ENCODE measurements around the gene REEP1. TPM values are rescaled to one million over a fixed set of nuclear protein-coding genes. Genes with fewer than 3 reads are reported as not detected.

The REEP1 gene
- total and polyA plus RNA-seq, 9 of the 15 experiments (the other 6 are each of a cell fraction or from before 2014, with no cell fraction given), result 0.11 to 0.67 (median 0.13) TPM

DNA sequence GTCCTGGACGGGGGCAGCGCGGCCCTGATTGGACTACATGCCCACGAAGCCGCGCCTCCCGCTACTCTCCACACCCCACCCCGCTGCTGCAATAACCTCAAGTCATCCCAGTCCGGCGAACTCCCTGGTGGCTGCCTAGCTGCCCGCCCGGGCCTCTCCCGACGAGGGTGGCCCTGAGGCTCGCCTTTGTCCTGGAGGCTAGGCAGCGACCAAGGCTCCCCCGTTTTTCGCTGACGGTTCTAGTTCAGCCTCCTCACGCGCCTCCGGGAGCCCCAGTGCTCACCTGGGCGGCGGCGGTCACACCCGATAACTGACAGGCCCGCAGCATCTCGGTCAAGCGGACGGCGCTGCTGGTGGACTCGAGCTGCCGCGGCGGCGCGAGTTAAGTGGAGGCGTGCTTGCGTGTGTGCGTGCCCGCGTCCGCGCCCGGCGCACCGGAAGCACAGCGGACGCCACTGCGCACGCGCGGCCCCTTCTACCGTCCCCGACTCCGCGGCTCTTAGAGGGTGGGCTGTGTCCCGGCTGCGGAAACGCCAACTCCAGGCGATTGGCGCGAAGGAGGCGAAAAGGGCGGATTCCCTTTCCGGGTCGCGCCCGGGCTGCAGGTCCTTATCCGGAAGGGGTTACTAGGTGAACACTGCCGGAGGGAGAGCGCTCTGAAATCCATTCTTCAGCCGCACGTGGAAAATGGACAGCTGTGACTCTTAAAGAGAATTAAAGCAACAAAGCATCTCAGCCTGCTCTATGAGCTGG is 142.2 kb downstream of the REEP1 start, which contains the start of gene IMMT (continued):
- TF ChIP-seq SMAD1 (IDR thresholded peaks at IDR 0.05; ENCODE audit: low read depth, low read length, partially characterized antibody) (peak; percentile 19), ILK (tag; IDR thresholded peaks at IDR 0.05; ENCODE audit: borderline replicate concordance, low read depth) (no peak), ESRRB (CRISPR knock-in tag; IDR thresholded peaks at IDR 0.05; ENCODE audit: borderline replicate concordance) (no peak), TGIF2 (CRISPR knock-in tag; IDR thresholded peaks at IDR 0.05) (0 out of 2 replicates have a peak, but pooled peaks have one; percentile 40), NELFE (IDR thresholded peaks at IDR 0.05; ENCODE audit: insufficient read depth, insufficient read length) (no peak), PHF21A (IDR thresholded peaks at IDR 0.05; ENCODE audit: borderline replicate concordance, low read depth) (peak; percentile 82; the same call in 1 of the 2 replicates), HLTF (IDR thresholded peaks at IDR 0.05) (0 out of 2 replicates have a peak, but pooled peaks have one; percentile 43), PHF8 (IDR thresholded peaks at IDR 0.05; ENCODE audit: borderline replicate concordance, low read length) (peak; percentile 95), ZC3H11A (IDR thresholded peaks at IDR 0.05; ENCODE audit: low read depth, low read length) (no peak), GATAD2B (IDR thresholded peaks at IDR 0.05; ENCODE audit: borderline replicate concordance) (no peak), RAD51 (IDR thresholded peaks at IDR 0.05; ENCODE audit: borderline replicate concordance, low read depth) (no peak), ZZZ3 (IDR thresholded peaks at IDR 0.05) (no peak), ZNF696 (CRISPR knock-in tag; conservative IDR thresholded peaks at IDR 0.05) (no peak), DNMT1 (IDR thresholded peaks at IDR 0.05) (no peak), DACH1 (IDR thresholded peaks at IDR 0.05; ENCODE audit: partially characterized antibody) (peak; percentile 5), RBBP5 (IDR thresholded peaks at IDR 0.05; ENCODE audit: borderline replicate concordance, insufficient read depth, low read length, poor library complexity, severe bottlenecking) (peak; percentile 54), MEF2A (IDR thresholded peaks at IDR 0.05; ENCODE audit: control insufficient read depth, low read depth, low read length) (no peak), TOE1 (IDR thresholded peaks at IDR 0.05; ENCODE audit: borderline replicate concordance) (peak; percentile 74; the same call in 1 of the 2 replicates), TOE1 (CRISPR knock-in tag; IDR thresholded peaks at IDR 0.05; ENCODE audit: borderline replicate concordance, low read depth) (peak; percentile 83; the same call in 1 of the 2 replicates), ZNF77 (CRISPR knock-in tag; IDR thresholded peaks at IDR 0.05) (no peak), FOS (IDR thresholded peaks at IDR 0.05; ENCODE audit: extremely low read depth, insufficient read length) (peak; percentile 70), POLR2H (tag; IDR thresholded peaks at IDR 0.05; ENCODE audit: low read depth) (peak; percentile 97), CREB1 (IDR thresholded peaks at IDR 0.05) (peak; percentile 72), CREB1 (CRISPR knock-in tag; IDR thresholded peaks at IDR 0.05) (peak; percentile 81), RNF2 (IDR thresholded peaks at IDR 0.05) (no peak; the same call in none of the 2 replicates), NONO (IDR thresholded peaks at IDR 0.05; ENCODE audit: low read depth in 2 of 2, low read length in 1 of 2) (peak; percentile 73 to 79; a peak in 2 of 4 replicates), IRF2 (CRISPR knock-in tag; IDR thresholded peaks at IDR 0.05) (no peak), ZNF347 (CRISPR knock-in tag; IDR thresholded peaks at IDR 0.05; ENCODE audit: low read depth) (no peak)
- TF ChIP-seq, protein P1, sequence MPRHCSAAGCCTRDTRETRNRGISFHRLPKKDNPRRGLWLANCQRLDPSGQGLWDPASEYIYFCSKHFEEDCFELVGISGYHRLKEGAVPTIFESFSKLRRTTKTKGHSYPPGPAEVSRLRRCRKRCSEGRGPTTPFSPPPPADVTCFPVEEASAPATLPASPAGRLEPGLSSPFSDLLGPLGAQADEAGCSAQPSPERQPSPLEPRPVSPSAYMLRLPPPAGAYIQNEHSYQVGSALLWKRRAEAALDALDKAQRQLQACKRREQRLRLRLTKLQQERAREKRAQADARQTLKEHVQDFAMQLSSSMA (CRISPR knock-in tag; IDR thresholded peaks at IDR 0.05), result no peak
